Endothelial cell of hepatic sinusoid (primary cell): ENCODE data around the gene C5orf24.
"Not testable (repeated sequence)": the region's sequence is repeated elsewhere in the genome, so short reads cannot be mapped to it uniquely, and the experiment has no call there.

Source experiments
- in situ Hi-C: cut with HindIII; loops from 2 replicates; pipeline ENCODE4 v1.10.0; 2017; ENCODE audit warnings: low sequenced_read_pairs

Gene C5orf24

DNA sequence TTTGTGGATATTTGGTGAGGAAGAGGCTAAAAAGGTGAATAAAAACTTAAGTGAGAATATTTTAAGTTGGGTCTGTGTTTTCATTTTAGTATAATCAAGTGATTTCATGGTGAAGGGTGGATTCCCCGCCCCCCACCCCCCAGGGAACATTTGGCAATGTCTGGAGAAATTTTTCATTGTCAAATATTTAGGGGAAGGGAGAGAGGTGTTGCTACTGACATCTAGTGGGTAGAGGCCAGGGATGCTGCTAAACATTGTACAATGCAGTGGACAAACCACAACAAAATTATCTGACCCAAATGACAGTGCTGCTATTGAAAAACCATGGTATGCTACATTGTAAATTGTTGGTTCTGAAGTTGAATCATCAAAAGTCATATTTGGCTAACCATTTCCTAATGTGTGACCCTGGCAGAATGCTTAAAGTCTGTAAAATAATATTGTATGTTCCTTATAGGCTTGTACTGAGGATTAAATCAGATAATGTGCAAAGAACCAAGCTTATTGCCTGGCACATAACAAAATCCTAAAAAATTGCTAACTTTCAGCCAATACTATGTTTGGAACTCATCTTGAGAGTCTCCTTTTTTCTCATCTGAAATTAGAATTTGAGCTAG, 5.6 kb downstream of the C5orf24 start:
- in situ Hi-C loops = no loop called here

DNA sequence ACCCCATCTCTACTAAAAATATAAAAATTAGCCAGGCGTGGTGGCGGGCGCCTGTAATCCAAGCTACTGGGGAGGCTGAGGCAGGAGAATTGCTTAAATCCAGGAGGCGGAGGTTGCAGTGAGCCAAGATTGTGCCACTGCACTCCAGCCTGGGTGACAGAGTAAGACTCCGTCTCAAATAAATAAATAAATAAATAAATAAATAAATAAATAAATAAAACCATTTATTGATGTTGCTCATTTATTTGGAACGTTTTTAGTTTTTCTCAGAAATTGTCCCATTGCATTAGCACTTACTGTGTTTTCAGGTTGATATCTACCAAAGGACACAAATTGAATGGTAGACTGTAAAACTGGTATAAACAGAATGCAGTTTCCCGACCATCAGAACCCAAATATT, 10.7 kb downstream of the C5orf24 start:
- in situ Hi-C loops = loop anchor here (5.0 kb wide), 1 partner anchor 84 kb away; no protein-coding TSS in a partner anchor

DNA sequence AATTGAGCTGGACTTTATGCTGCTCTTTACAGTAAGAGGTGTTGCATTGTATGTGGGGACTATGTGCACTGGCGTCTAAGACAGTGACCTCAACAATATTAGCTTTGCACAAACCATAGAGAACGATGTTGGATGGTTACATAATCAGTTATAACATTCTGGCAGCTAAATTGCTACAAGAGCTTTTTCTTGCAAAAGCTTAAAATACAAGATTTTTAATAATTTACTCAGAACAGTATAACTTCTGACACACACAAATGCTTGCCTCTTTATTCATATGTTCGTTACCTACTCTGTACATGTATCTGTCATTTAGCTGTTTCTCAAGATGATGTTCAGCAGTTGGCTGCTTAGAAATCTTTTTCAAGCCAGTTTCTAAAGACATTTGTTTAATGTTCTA, 11.6 kb downstream of the C5orf24 start:
- in situ Hi-C loops = loop anchor here (5.0 kb wide), 1 partner anchor 85 kb away; no protein-coding TSS in a partner anchor

DNA sequence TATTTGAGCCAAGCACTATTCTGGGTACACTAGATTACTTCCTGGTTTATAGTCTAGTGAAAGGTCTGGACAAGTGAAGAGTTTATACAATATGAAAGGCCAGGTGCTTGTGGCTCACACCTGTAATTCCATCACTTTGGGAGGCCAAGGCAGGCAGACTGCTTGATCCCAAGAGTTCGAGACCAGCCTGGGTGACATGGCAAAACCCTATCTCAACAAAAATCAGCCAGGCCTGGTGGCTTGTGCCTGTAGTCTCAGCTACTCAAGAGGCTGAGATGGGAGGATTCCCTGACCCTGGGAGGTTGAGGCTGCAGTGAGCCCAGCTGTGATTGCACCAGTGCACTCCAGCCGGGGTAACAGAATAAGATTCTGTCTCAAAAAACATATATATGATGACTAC, 18.9 kb downstream of the C5orf24 start:
- in situ Hi-C loops = no loop called here

DNA sequence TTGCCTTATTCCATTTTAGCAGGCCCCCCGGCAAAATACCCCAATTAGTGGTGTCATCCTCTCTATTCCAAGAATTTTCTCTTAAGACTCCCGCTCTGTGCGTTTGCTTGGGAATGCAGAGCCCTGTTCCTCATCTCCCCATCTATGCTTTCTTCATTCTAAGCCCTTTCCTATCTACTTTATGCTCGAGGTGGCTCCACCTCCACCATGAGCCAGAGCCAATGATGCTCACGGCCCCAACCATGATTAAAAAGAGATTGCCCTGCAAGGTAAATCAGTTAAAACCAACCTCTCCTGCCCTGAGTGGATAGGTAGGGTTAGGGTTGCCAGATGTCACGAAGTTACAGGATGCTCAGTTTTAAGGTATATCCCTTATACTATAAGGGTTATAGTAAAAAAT, 27.7 kb downstream of the C5orf24 start:
- in situ Hi-C loops = no loop called here

DNA sequence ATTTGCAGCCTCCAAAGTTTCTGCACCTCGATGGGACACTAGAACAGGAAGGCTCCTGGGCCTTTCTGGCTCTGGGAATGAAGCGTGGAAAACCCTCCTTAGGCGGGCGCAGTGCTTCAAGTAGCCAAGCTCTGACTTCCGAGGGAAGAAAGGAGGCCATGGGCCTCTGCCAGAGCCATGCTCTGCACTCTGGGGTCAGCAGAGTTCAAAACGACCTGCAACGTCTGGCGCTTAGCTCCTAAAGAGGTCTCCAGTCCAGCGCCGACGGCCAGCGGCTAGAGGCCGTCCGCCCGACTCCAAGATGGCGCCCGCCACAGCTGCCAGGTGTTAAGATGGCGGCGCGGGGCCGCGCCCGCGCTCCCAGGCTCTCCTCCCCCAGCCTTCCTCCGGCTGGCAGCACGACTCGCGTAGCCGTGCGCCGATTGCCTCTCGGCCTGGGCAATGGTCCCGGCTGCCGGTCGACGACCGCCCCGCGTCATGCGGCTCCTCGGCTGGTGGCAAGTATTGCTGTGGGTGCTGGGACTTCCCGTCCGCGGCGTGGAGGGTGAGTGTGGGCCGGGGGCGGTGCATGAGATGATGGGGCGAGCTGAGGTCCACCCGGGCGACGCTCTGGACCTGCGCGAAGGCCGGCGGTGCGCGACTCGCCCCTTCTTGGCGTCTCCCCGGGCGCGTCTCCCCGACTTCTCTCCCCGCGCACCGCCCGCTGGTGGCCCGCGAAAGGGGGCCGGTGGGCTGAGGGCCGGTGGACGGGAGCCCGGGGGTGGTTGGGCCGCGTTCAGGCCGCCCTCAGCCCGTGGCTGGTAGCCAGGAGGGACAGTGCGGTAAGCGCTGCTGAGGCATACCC, 28.4 kb downstream of the C5orf24 start, which contains the start of gene TXNDC15:
TSS of gene TXNDC15 (plus strand) at position 385 of the 844 bp plus-strand sequence. CDS start at position 442, 57 bp downstream.
- in situ Hi-C loops = no loop called here

DNA sequence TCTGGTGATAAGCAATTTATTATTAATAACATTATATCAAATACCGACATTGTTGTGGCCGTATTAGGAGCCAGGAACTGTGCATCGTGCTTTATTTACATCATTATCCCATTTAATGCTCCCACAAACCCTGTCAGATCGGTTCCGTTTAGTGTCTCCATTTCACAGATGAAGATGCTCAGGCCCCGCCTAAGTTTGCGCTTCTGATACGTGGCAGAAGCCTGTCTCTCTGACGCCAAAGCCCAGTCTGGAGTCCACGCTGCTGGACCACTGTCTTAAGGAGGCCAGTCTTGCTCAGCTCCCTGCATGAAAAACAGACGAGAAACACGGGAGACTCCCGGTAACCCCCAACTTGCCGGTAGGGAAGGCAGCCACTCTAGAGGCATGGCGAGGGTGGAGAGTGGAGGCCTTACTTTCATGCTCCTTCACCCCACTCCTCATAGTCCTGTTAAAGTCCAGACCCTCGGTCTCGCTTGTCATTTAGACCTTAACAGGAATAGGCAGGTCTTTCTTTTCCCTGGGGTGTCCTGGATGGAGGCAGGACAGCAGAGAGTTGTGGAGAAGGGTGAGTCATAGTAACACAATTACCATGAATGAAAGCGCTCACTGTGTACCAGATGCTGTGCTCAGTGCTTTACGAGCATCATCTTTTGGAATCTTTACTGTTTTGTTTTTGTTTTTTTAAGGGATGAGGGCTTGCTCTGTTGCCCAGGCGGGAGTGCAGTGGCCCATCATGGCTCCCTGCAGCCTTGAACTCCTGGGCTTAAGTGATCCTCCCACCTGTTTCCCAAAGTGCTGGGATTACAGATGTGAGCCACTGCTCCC, 29.3 kb downstream of the C5orf24 start:
- in situ Hi-C loops = no loop called here

DNA sequence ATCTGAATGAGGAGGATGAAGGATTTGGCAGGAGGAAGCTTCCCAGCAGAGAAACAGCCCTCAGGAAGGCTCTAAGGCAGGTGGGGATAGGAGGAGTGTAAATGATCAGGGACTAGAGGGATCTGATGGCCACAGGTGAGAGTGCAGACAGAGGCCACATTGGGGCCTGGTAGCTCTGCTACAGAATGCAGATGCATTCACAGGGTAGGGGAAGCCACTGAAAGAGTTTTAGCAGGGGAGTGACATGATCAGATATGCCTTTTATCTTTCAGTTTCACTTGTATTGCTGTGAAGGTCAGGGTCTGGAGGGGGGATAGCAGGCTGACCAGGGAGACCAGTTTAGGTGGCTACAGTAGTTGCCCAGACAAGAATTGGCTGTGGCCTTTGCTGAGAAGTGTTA, 31.4 kb downstream of the C5orf24 start:
- in situ Hi-C loops = no loop called here

DNA sequence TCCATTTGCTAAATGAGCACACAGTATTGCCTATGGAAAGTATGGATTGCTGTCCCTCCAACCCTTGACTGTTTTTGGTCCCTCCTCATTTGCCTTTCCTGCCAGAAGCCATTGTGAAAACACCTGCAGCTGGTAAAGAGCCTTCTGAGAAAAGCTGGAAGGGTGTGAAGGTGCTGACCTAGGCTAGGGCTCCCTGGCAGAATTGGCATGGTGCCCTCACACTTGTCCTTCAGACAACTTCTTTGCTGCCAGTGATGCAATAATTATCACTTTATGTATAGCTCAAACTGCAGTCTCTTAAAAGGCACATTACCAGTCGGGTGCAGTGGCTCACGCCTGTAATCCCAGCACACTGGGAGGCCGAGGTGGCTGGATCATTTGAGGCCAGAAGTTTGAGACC, 32.6 kb downstream of the C5orf24 start:
- in situ Hi-C loops = no loop called here

DNA sequence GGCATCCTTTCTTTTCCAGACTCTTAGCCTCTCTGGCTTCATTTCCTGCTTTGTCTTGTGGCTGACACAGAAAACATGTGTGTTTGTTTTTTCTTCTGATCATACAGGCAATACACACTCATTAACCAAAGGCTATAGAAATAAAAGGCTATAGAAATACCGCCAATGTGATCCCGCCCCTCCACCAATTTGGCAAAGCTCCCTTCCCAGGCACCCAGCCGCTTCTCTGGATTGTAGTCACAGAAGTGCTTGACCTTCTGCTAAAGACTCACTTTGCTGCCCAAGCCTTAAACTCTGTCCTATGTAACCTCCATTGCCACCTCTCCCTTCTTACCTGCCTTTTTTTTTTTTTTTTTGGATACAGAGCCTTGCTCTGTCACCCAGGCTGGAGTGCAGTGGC, 33.7 kb downstream of the C5orf24 start:
- in situ Hi-C loops = no loop called here

DNA sequence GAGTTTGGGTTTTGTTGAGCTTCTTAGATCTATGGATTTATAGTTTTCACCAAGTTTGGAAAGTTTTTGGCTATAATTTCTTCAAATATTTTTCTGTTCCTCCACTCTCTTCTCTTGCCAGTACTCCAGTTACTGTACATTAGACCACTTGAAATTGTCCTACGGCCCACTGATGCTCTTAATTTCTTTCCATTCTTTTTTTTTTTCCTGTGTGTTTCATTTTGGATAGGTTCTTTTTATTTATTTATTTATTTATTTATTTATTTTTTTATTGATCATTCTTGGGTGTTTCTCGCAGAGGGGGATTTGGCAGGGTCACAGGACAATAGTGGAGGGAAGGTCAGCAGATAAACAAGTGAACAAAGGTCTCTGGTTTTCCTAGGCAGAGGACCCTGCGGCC, 35.2 kb downstream of the C5orf24 start:
- in situ Hi-C loops = not testable (repeated sequence)

DNA sequence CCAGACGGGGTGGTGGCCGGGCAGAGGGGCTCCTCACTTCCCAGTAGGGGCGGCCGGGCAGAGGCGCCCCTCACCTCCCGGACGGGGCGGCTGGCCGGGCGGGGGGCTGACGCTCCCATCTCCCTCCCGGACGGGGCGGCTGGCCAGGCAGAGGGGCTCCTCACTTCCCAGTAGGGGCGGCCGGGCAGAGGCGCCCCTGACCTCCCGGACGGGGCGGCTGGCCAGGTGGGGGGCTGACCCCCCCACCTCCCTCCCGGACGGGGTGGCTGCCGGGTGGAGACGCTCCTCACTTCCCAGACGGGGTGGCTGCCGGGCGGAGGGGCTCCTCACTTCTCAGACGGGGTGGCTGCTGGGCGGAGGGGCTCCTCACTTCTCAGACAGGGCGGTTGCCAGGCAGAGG, 35.9 kb downstream of the C5orf24 start:
- in situ Hi-C loops = not testable (repeated sequence)

DNA sequence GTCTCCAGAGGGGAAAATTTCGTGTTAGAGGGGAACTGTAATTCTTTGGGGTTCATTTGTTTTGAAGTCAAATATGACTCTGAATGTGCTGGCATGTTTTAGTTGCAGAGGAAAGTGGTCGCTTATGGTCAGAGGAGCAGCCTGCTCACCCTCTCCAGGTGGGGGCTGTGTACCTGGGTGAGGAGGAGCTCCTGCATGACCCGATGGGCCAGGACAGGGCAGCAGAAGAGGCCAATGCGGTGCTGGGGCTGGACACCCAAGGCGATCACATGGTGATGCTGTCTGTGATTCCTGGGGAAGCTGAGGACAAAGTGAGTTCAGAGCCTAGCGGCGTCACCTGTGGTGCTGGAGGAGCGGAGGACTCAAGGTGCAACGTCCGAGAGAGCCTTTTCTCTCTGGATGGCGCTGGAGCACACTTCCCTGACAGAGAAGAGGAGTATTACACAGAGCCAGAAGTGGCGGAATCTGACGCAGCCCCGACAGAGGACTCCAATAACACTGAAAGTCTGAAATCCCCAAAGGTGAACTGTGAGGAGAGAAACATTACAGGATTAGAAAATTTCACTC, 41.9 kb downstream of the C5orf24 start:
- in situ Hi-C loops = no loop called here

DNA sequence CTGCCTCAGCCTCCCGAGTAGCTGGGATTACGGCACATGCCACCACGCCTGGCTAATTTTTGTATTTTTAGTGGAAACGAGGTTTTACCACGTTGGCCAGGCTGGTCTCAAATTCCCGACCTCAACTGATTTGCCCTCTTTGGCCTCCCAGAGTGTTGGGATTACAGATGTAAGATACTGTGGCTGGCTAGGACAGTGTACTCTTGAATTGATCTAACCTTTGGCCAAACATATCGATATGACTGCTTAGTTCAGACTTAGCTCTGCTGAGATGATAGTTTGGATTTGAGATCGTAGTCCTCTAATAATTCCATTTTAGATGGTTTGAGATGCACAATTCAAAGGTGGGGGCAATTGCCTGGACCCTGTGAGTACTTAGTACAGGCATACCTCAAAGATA, 43.6 kb downstream of the C5orf24 start:
- in situ Hi-C loops = no loop called here

DNA sequence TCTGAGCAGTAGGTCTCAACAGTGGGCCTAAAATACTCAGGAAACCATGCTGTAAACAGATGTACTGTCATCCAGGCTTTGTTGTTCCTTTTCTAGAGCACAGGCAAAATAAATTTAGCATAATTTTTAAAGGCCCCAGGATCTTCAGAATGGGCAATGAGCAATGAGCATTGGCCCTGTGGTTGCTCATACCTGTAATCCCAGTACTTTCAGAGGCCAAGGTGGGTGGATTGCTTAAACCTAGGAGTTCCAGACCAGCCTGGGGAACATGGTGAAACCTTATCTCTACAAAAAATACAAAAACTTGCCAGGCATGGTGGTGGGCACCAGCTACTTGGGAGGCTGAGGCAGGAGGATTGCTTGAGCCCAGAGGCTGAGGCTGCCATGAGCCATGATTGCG, 45.7 kb downstream of the C5orf24 start:
- in situ Hi-C loops = no loop called here

DNA sequence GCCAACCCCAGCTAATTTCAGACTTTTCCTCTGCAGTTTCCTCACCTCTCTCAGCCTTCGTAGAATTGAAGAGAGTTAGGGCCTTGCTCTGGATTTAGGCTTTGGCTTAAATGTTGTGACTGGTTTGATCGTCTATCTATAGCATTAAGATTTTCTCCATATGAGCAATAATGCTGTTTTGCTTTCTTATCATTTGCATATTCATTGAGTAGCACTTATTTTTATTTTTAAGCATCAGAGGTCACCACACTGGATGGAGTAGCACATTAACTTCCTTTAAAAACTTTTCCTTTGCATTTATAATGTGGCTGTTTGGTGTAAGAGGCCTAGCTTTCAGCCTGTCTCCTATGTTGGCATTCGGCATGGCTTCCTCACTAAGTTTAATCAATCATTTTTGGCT, 46.5 kb downstream of the C5orf24 start:
- in situ Hi-C loops = no loop called here

DNA sequence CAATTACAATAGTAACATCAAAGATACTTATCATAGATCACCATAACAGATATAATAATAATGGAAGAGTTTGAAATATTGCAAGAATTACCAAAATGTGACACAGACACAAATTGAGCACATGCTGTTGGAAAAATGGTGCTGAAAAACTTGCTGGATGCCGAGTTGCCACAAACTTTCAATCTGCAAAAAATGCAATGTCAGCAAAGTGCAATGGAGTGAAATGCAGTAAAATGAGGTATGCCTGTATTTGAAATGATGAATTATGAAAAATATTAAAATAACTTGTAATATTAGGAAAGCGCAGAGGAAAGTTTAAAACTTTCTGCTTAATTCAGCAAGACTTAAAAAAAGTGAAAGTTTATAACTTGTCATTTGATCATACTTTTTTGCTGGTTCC, 47.2 kb downstream of the C5orf24 start:
- in situ Hi-C loops = no loop called here

DNA sequence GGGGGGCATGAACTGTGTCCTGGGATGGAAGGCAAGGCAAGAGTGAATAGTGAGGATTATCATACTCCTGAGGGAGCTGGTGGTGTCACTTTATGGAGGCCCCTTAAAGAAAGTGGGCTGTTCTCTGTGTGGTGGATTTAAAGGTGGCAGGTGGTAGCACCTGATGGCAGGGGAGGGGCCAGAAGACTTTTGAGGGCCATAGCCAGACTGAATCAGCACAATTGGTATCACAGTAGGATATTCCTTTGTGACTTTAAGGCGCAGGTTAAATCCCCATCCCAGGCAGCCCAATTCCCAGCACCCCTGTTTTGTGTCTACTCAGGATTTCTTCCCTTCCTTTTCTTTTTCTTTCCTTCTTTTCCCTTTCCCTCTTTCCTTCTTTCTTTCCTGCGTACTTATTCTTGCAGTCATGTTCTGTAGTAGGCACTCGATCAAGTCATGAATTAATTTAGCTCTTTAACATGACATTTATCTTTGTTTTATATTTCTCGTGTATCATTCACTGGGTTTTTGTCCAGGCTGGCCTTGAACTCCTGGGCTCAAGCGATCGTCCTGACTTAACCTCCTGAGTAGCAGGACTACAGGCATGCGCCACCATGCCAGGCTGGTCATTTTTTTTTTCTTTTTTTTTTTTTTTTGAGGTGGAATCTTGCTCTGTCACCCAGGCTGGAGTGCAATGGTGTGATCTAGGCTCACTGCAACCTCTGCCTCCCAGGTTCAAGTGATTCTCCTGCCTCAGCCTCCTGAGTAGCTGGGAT, 48.2 kb downstream of the C5orf24 start:
- in situ Hi-C loops = no loop called here

DNA sequence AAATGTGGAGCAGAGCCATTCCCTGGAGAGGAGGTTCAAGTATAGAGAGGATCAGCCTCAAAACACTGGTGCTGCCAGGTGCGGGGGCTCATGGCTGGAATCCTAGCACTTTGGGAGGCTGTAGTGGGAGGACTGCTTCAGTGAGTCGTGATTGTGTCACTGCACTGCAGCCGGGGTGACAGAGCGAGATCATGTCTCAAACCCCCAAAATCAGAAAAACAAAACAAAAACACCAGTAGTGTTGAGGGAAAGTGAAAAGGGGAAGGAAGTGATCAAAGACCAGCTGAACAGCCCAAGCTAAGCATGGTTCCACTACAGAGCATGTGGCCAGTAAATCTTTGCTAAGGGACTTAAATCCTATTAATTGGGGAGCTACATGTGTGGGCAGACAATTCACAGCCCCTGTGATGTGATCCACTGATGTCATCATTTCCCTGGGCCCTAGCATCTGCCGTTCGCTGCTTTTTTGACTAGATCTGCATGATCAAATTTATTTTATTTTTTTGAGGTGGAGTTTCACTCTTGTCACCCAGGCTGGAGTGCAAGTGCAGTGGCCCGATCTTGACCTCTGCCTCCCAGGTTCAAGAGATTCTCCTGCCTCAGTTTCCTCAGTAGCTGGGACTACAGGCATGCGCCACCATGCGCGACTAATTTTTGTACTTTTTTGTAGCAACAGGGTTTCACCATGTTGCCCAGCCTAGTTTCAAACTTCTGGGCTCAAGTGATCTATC, 56.5 kb downstream of the C5orf24 start:
- in situ Hi-C loops = no loop called here
